B cell (primary cell): ENCODE measurements around the gene MYLK2.

ENCODE experiments used
- EZH2 ChIP-seq: IDR thresholded peaks from 2 replicates; pipeline ENCODE4 v1.6.1; 2012; ENCODE audit warnings: borderline replicate concordance, low read depth, mild to moderate bottlenecking, moderate library complexity, low read length; ENCODE audit not compliant: insufficient read depth, poor library complexity, severe bottlenecking
- TF ChIP-seq, protein P1 (sequence below): fragments of 200-600 bp; IDR thresholded peaks from one replicate; pipeline ENCODE4 v1.8.0; 2022; ENCODE audit warnings: antibody characterized with exemption, mild to moderate bottlenecking

DNA sequence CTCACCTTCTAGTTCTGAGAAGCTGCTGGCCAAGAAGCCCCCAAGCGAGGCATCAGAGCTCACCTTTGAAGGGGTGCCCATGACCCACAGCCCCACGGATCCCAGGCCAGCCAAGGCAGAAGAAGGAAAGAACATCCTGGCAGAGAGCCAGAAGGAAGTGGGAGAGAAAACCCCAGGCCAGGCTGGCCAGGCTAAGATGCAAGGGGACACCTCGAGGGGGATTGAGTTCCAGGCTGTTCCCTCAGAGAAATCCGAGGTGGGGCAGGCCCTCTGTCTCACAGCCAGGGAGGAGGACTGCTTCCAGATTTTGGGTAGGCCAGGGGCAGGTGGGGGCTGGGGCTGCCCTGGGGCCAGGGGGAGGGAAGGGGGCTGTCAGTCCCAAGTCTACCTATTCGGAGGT, 2.3 kb downstream of the MYLK2 start:
- TF ChIP-seq, protein P1, sequence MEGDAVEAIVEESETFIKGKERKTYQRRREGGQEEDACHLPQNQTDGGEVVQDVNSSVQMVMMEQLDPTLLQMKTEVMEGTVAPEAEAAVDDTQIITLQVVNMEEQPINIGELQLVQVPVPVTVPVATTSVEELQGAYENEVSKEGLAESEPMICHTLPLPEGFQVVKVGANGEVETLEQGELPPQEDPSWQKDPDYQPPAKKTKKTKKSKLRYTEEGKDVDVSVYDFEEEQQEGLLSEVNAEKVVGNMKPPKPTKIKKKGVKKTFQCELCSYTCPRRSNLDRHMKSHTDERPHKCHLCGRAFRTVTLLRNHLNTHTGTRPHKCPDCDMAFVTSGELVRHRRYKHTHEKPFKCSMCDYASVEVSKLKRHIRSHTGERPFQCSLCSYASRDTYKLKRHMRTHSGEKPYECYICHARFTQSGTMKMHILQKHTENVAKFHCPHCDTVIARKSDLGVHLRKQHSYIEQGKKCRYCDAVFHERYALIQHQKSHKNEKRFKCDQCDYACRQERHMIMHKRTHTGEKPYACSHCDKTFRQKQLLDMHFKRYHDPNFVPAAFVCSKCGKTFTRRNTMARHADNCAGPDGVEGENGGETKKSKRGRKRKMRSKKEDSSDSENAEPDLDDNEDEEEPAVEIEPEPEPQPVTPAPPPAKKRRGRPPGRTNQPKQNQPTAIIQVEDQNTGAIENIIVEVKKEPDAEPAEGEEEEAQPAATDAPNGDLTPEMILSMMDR = no peak
- TF ChIP-seq EZH2 = no peak
